Trophoblast cell (in vitro differentiated cells and primary cell): ENCODE measurements around the gene ARL8B.
"Not testable (repeated sequence)": the region's sequence is repeated elsewhere in the genome, so short reads cannot be mapped to it uniquely, and the experiment has no call there.

ENCODE experiments used
- DNase-seq, 2 donors: peaks; one replicate each; pipeline ENCODE4 v3.0.0-alpha.2; 2016
- H2AFZ ChIP-seq: 2 replicates; pipeline ENCODE4 v1.6.1; 2013; ENCODE audit warnings: low read length, moderate library complexity, mild to moderate bottlenecking; ENCODE audit not compliant: insufficient read depth, poor library complexity
- H2AK5ac ChIP-seq: 2 replicates; pipeline ENCODE4 v1.6.1; 2013; ENCODE audit warnings: mild to moderate bottlenecking, low read length
- H2BK120ac ChIP-seq: 2 replicates; pipeline ENCODE4 v1.6.1; 2013; ENCODE audit warnings: low read length, mild to moderate bottlenecking, moderate library complexity; ENCODE audit not compliant: insufficient read depth, poor library complexity
- H2BK12ac ChIP-seq: 2 replicates; pipeline ENCODE4 v1.6.1; 2013; ENCODE audit warnings: mild to moderate bottlenecking, low read length, moderate library complexity
- H2BK5ac ChIP-seq: 2 replicates; pipeline ENCODE4 v1.6.1; 2013; ENCODE audit warnings: low read length, low read depth, moderate library complexity, mild to moderate bottlenecking; ENCODE audit not compliant: poor library complexity
- H3K14ac ChIP-seq: 2 replicates; pipeline ENCODE4 v1.6.1; 2013; ENCODE audit warnings: mild to moderate bottlenecking, low read length
- H3K18ac ChIP-seq: 2 replicates; pipeline ENCODE4 v1.6.1; 2013; ENCODE audit warnings: mild to moderate bottlenecking, low read length
- H3K23ac ChIP-seq: 2 replicates; pipeline ENCODE4 v1.6.1; 2013; ENCODE audit warnings: low read length
- H3K27ac ChIP-seq: 2 replicates; pipeline ENCODE4 v1.5.1; 2013; ENCODE audit warnings: low read depth, mild to moderate bottlenecking, inconsistent platforms, low read length, moderate library complexity
- H3K27me3 ChIP-seq: 2 replicates; pipeline ENCODE4 v1.6.1; 2013; ENCODE audit warnings: inconsistent platforms, mild to moderate bottlenecking, low read length, moderate library complexity; ENCODE audit not compliant: insufficient read depth
- H3K36me3 ChIP-seq, 2 experiments: 1 replicate in 1 of 2; 2 replicates in 1 of 2; pipeline ENCODE4 v1.6.1; 2013; ENCODE audit warnings: low read length in 2 of 2, mild to moderate bottlenecking in 2 of 2, moderate library complexity in 1 of 2; ENCODE audit not compliant: insufficient read depth in 2 of 2, control insufficient read depth in 1 of 2
- H3K4ac ChIP-seq: 2 replicates; pipeline ENCODE4 v1.6.1; 2013; ENCODE audit warnings: low read depth, mild to moderate bottlenecking, low read length, moderate library complexity
- H3K4me1 ChIP-seq, 2 experiments: 1 replicate in 1 of 2; 2 replicates in 1 of 2; pipeline ENCODE4 v1.6.1; 2013; ENCODE audit warnings: low read length in 2 of 2, mild to moderate bottlenecking in 2 of 2, moderate library complexity in 1 of 2; ENCODE audit not compliant: insufficient read depth in 2 of 2, control insufficient read depth in 1 of 2
- H3K4me2 ChIP-seq: 2 replicates; pipeline ENCODE4 v1.6.1; 2013; ENCODE audit warnings: inconsistent platforms, mild to moderate bottlenecking, low read length, moderate library complexity
- H3K4me3 ChIP-seq: 2 replicates; pipeline ENCODE4 v1.5.1; 2013; ENCODE audit warnings: mild to moderate bottlenecking, low read depth, low read length, inconsistent platforms
- H3K79me1 ChIP-seq: one replicate; pipeline ENCODE4 v1.6.1; 2013; ENCODE audit warnings: low read length
- H3K79me2 ChIP-seq: 2 replicates; pipeline ENCODE4 v1.6.1; 2013; ENCODE audit warnings: low read length, mild to moderate bottlenecking; ENCODE audit not compliant: control insufficient read depth, insufficient read depth, poor library complexity
- H3K9ac ChIP-seq: 2 replicates; pipeline ENCODE4 v1.6.1; 2013; ENCODE audit warnings: mild to moderate bottlenecking, low read length
- H3K9me3 ChIP-seq: 2 replicates; pipeline ENCODE4 v1.6.1; 2013; ENCODE audit warnings: low read depth, mild to moderate bottlenecking, control low read depth, inconsistent platforms, low read length; ENCODE audit not compliant: insufficient read depth
- H4K12ac ChIP-seq: 2 replicates; pipeline ENCODE4 v1.6.1; 2013; ENCODE audit warnings: low read depth, mild to moderate bottlenecking, low read length, moderate library complexity
- H4K8ac ChIP-seq: 2 replicates; pipeline ENCODE4 v1.6.1; 2013; ENCODE audit warnings: low read depth, mild to moderate bottlenecking, low read length, moderate library complexity
- H4K91ac ChIP-seq: one replicate; pipeline ENCODE4 v1.6.1; 2013; ENCODE audit warnings: low read depth, mild to moderate bottlenecking, low read length, moderate library complexity
- WGBS: extraction: QIAGEN DNeasy Blood & Tissue Kit; methylation state at CpG from one replicate; pipeline ENCODE4 v1.1.7; 2013; ENCODE audit warnings: missing lambda C conversion rate; ENCODE audit not compliant: insufficient read length, insufficient coverage; ENCODE audit errors: extremely low coverage; 5-methylcytosine and 5-hydroxymethylcytosine counted together

Gene ARL8B

GRCh38 chr3:5106933-5107334, 15.2 kb upstream of the ARL8B start:
- H2BK120ac ChIP-seq, H3K4me1 ChIP-seq, H3K18ac ChIP-seq, H4K8ac ChIP-seq, H3K4me2 ChIP-seq, H3K36me3 ChIP-seq, H3K27me3 ChIP-seq, H3K79me1 ChIP-seq, H4K12ac ChIP-seq, H2BK12ac ChIP-seq, H2AFZ ChIP-seq, DNase-seq, H3K27ac ChIP-seq, H3K9ac ChIP-seq, H3K14ac ChIP-seq, H4K91ac ChIP-seq, H3K4ac ChIP-seq, H3K4me3 ChIP-seq, H3K9me3 ChIP-seq, H3K79me2 ChIP-seq, H2BK5ac ChIP-seq, H3K23ac ChIP-seq, H2AK5ac ChIP-seq: not testable (repeated sequence)
- no CpG with 5 or more reads among the region's 2 CpGs for WGBS

- Histone ChIP-seq H2AFZ (no peak overlapping the region), H3K9ac (no peak overlapping the region), H3K4me1 (no peaks in the 10 kb centered on the region), H3K79me2 (no peaks in the 10 kb centered on the region), H2BK12ac (no peak overlapping the region), H3K36me3 (no peaks in the 10 kb centered on the region), H3K9me3 (no peaks in the 10 kb centered on the region), H3K27ac (no peak overlapping the region), H3K4ac (no peak overlapping the region), H3K27me3 (no peaks in the 10 kb centered on the region), H3K4me3 (no peak overlapping the region), H4K91ac (no peak overlapping the region), H2BK120ac (no peak overlapping the region), H3K4me2 (no peak overlapping the region), H4K8ac (no peak overlapping the region), H2AK5ac (no peak overlapping the region), H3K23ac (no peak overlapping the region), H3K79me1 (no peaks in the 10 kb centered on the region), H2BK5ac (no peak overlapping the region), H3K18ac (no peak overlapping the region), H3K14ac (no peak overlapping the region), H4K12ac (no peak overlapping the region)
- no peak for DNase-seq
- WGBS = no CpG with 5 or more reads among the region's 3 CpGs
Measured at GRCh38 chr3:5110337-5110736, 11.8 kb upstream of the ARL8B start.

GRCh38 chr3:5112043-5112442, 10.0 kb upstream of the ARL8B start:
- no peak overlapping the region for H2BK12ac ChIP-seq
- no peak overlapping the region for H4K91ac ChIP-seq
- H2BK5ac ChIP-seq = no peak overlapping the region
- no peak overlapping the region for H3K9ac ChIP-seq
- no peaks in the 10 kb centered on the region for H3K36me3 ChIP-seq
- no peak overlapping the region for H3K18ac ChIP-seq
- H2AFZ ChIP-seq = no peak overlapping the region
- no peaks in the 10 kb centered on the region for H3K9me3 ChIP-seq
- no peak overlapping the region for H3K4me2 ChIP-seq
- no peak for DNase-seq
- H4K12ac ChIP-seq = no peak overlapping the region
- no peaks in the 10 kb centered on the region for H3K4me1 ChIP-seq
- H3K79me2 ChIP-seq = no peaks in the 10 kb centered on the region
- H3K27me3 ChIP-seq = no peaks in the 10 kb centered on the region
- no peak overlapping the region for H3K27ac ChIP-seq
- no peaks in the 10 kb centered on the region for H3K79me1 ChIP-seq
- no peak overlapping the region for H3K4ac ChIP-seq
- H2BK120ac ChIP-seq = no peak overlapping the region
- H4K8ac ChIP-seq = no peak overlapping the region
- no peak overlapping the region for H3K14ac ChIP-seq
- H3K23ac ChIP-seq = no peak overlapping the region
- no peak overlapping the region for H2AK5ac ChIP-seq
- no CpG with 5 or more reads among the region's 2 CpGs for WGBS
- no peak overlapping the region for H3K4me3 ChIP-seq

- not testable (repeated sequence) for DNase-seq, H3K4me3 ChIP-seq, H2AK5ac ChIP-seq, H4K12ac ChIP-seq, H3K9me3 ChIP-seq, H3K79me2 ChIP-seq, H3K79me1 ChIP-seq, H2BK120ac ChIP-seq, H3K27ac ChIP-seq, H3K4me1 ChIP-seq, H3K27me3 ChIP-seq, H3K14ac ChIP-seq, H4K91ac ChIP-seq, H3K4me2 ChIP-seq, H2BK5ac ChIP-seq, H3K36me3 ChIP-seq, H2AFZ ChIP-seq, H3K9ac ChIP-seq, H3K18ac ChIP-seq, H3K4ac ChIP-seq, H4K8ac ChIP-seq, H2BK12ac ChIP-seq, H3K23ac ChIP-seq
- WGBS = no CpG with 5 or more reads among the region's 30 CpGs
Measured at GRCh38 chr3:5113726-5114125, 8.4 kb upstream of the ARL8B start.
